GM18909 (cell line): ENCODE data around the gene PPFIBP1.
A peak's percentile ranks its signal among the peaks of the same experiment; 100 is the strongest.

Experiments
- ATAC-seq: cut with Tn5 transposase; IDR thresholded peaks from one replicate; pipeline ENCODE4 v1.9.1; 2021; ENCODE audit warnings: mild to moderate bottlenecking; ENCODE audit not compliant: unreplicated experiment, poor library complexity

Gene PPFIBP1

GRCh38 chr12:27511031-27511722, 12.8 kb upstream of the PPFIBP1 start:
- no peak for ATAC-seq

GRCh38 chr12:27511723-27512045, 12.3 kb upstream of the PPFIBP1 start:
- no peak for ATAC-seq

- no peak for ATAC-seq
Measured at GRCh38 chr12:27513155-27513824, 10.7 kb upstream of the PPFIBP1 start.

- no peak for ATAC-seq
Measured at GRCh38 chr12:27515671-27516070, 8.3 kb upstream of the PPFIBP1 start.

- ATAC-seq, result no peak
Measured at GRCh38 chr12:27516625-27517024, 7.4 kb upstream of the PPFIBP1 start.

GRCh38 chr12:27517546-27517945, 6.5 kb upstream of the PPFIBP1 start:
- ATAC-seq, result no peak

GRCh38 chr12:27517961-27518665, 5.9 kb upstream of the PPFIBP1 start:
- no peak for ATAC-seq

- ATAC-seq, result no peak
Measured at GRCh38 chr12:27521066-27521465, 2.9 kb upstream of the PPFIBP1 start.

- ATAC-seq, result no peak
Measured at GRCh38 chr12:27521981-27522380, 2.0 kb upstream of the PPFIBP1 start.

GRCh38 chr12:27523305-27523641, 733 bp upstream of the PPFIBP1 start:
- peak; percentile 17 for ATAC-seq

GRCh38 chr12:27524494-27524835, 459 bp downstream of the PPFIBP1 start:
- ATAC-seq, result peak; percentile 12

- no peak for ATAC-seq
Measured at GRCh38 chr12:27524839-27525753, 1.1 kb downstream of the PPFIBP1 start.

- ATAC-seq, result no peak
Measured at GRCh38 chr12:27527512-27527911, 3.5 kb downstream of the PPFIBP1 start.

- no peak for ATAC-seq
Measured at GRCh38 chr12:27528788-27529187, 4.8 kb downstream of the PPFIBP1 start.

GRCh38 chr12:27530157-27530922, 6.3 kb downstream of the PPFIBP1 start:
- no peak for ATAC-seq

GRCh38 chr12:27531896-27532295, 7.9 kb downstream of the PPFIBP1 start:
- no peak for ATAC-seq

- peak; percentile 66 for ATAC-seq
Measured at GRCh38 chr12:27534060-27534764, 10.2 kb downstream of the PPFIBP1 start.

GRCh38 chr12:27534765-27535161, 10.8 kb downstream of the PPFIBP1 start:
- ATAC-seq, result peak; percentile 31

GRCh38 chr12:27535318-27535717, 11.3 kb downstream of the PPFIBP1 start:
- ATAC-seq, result peak; percentile 48
